Measurements from ENCODE around the gene TCAF2. TPM values are rescaled to one million over a fixed set of nuclear protein-coding genes. Genes with fewer than 3 reads are reported as not detected.
"Not testable (repeated sequence)": the region's sequence is repeated elsewhere in the genome, so short reads cannot be mapped to it uniquely, and the experiment has no call there.

TCAF2 gene
- total and polyA plus RNA-seq, 10 of the 15 experiments (the other 5 are each of a cell fraction or from before 2014, with no cell fraction given) = 0.55 to 15.5 (median 2.4) TPM

- DNase-seq (ENCODE audit: low read depth, low spot score); H3K79me2 ChIP-seq (ENCODE audit: control insufficient read depth, insufficient read depth, low read length); H3K4me3 ChIP-seq; SMC1A ChIA-PET (ENCODE audit: uncharacterized antibody, unreplicated experiment); H3K9ac ChIP-seq (ENCODE audit: control insufficient read depth, insufficient read depth, low read length); H3K4me1 ChIP-seq (ENCODE audit: control insufficient read depth, insufficient read depth, low read length); H4K20me1 ChIP-seq (ENCODE audit: control insufficient read depth, insufficient read depth); ATAC-seq; CTCF ChIA-PET; FAIRE-seq; H3K9me3 ChIP-seq (replicated peaks; ENCODE audit: control insufficient read depth, insufficient read depth, low read length); intact Hi-C loops (cut with micrococcal nuclease; ENCODE audit: unreplicated experiment); POLR2A ChIA-PET; BruUV-seq (replicated peaks); H3K27me3 ChIP-seq (replicated peaks in 1 of 2; ENCODE audit: control insufficient read depth in 2 of 2, insufficient read depth in 2 of 2, low read length in 1 of 2); H3K36me3 ChIP-seq (ENCODE audit: control insufficient read depth in 2 of 2, insufficient read depth in 2 of 2, low read length in 1 of 2); H2AFZ ChIP-seq (ENCODE audit: control insufficient read depth, low read depth, low read length); H3K4me2 ChIP-seq (ENCODE audit: control insufficient read depth, insufficient read depth); RAD21 ChIA-PET (ENCODE audit: unreplicated experiment); H3K27ac ChIP-seq (ENCODE audit: control insufficient read depth, insufficient read depth); in situ Hi-C loops (cut with MboI): not testable (repeated sequence)
- WGBS (ENCODE audit: insufficient coverage, insufficient replicate concordance, low lambda C conversion rate, missing lambda C conversion rate) = no CpG with 5 or more reads among the region's 1 CpG
Observed at GRCh38 chr7:143617204-143617603, 3.6 kb upstream of the TCAF2 start.

GRCh38 chr7:143620058-143620457 lies 716 bp upstream of the TCAF2 start:
- H3K9me3 ChIP-seq (replicated peaks; ENCODE audit: control insufficient read depth, insufficient read depth, low read length); intact Hi-C loops (cut with micrococcal nuclease; ENCODE audit: unreplicated experiment); H3K27ac ChIP-seq (ENCODE audit: control insufficient read depth, insufficient read depth); RAD21 ChIA-PET (ENCODE audit: unreplicated experiment); in situ Hi-C loops (cut with MboI); POLR2A ChIA-PET; H3K4me3 ChIP-seq; H4K20me1 ChIP-seq (ENCODE audit: control insufficient read depth, insufficient read depth); H3K79me2 ChIP-seq (ENCODE audit: control insufficient read depth, insufficient read depth, low read length); H3K9ac ChIP-seq (ENCODE audit: control insufficient read depth, insufficient read depth, low read length); H3K4me2 ChIP-seq (ENCODE audit: control insufficient read depth, insufficient read depth); H2AFZ ChIP-seq (ENCODE audit: control insufficient read depth, low read depth, low read length); H3K27me3 ChIP-seq (replicated peaks in 1 of 2; ENCODE audit: control insufficient read depth in 2 of 2, insufficient read depth in 2 of 2, low read length in 1 of 2); H3K36me3 ChIP-seq (ENCODE audit: control insufficient read depth in 2 of 2, insufficient read depth in 2 of 2, low read length in 1 of 2); H3K4me1 ChIP-seq (ENCODE audit: control insufficient read depth, insufficient read depth, low read length); SMC1A ChIA-PET (ENCODE audit: uncharacterized antibody, unreplicated experiment); FAIRE-seq; BruUV-seq (replicated peaks); CTCF ChIA-PET; DNase-seq (ENCODE audit: low read depth, low spot score): not testable (repeated sequence)
- WGBS (ENCODE audit: insufficient coverage, insufficient replicate concordance, low lambda C conversion rate, missing lambda C conversion rate) = no CpG with 5 or more reads among the region's 23 CpGs
- ATAC-seq = peak; percentile 40

- H3K36me3 ChIP-seq (ENCODE audit: control insufficient read depth in 2 of 2, insufficient read depth in 2 of 2, low read length in 1 of 2); H3K27me3 ChIP-seq (replicated peaks in 1 of 2; ENCODE audit: control insufficient read depth in 2 of 2, insufficient read depth in 2 of 2, low read length in 1 of 2); in situ Hi-C loops (cut with MboI); H4K20me1 ChIP-seq (ENCODE audit: control insufficient read depth, insufficient read depth); SMC1A ChIA-PET (ENCODE audit: uncharacterized antibody, unreplicated experiment); H3K79me2 ChIP-seq (ENCODE audit: control insufficient read depth, insufficient read depth, low read length); DNase-seq (ENCODE audit: low read depth, low spot score); H3K4me1 ChIP-seq (ENCODE audit: control insufficient read depth, insufficient read depth, low read length); BruUV-seq (replicated peaks); H3K9ac ChIP-seq (ENCODE audit: control insufficient read depth, insufficient read depth, low read length); H3K9me3 ChIP-seq (replicated peaks; ENCODE audit: control insufficient read depth, insufficient read depth, low read length); POLR2A ChIA-PET; intact Hi-C loops (cut with micrococcal nuclease; ENCODE audit: unreplicated experiment); CTCF ChIA-PET; H3K4me2 ChIP-seq (ENCODE audit: control insufficient read depth, insufficient read depth); H3K4me3 ChIP-seq; FAIRE-seq; RAD21 ChIA-PET (ENCODE audit: unreplicated experiment); H2AFZ ChIP-seq (ENCODE audit: control insufficient read depth, low read depth, low read length); H3K27ac ChIP-seq (ENCODE audit: control insufficient read depth, insufficient read depth): not testable (repeated sequence)
- no CpG with 5 or more reads among the region's 16 CpGs for WGBS (ENCODE audit: insufficient coverage, insufficient replicate concordance, low lambda C conversion rate, missing lambda C conversion rate)
- peak; percentile 58 for ATAC-seq
Observed at GRCh38 chr7:143621175-143621574, 401 bp downstream of the TCAF2 start.

GRCh38 chr7:143622130-143622529 lies 1.4 kb downstream of the TCAF2 start:
- H3K27me3 ChIP-seq (replicated peaks in 1 of 2; ENCODE audit: control insufficient read depth in 2 of 2, insufficient read depth in 2 of 2, low read length in 1 of 2); H3K79me2 ChIP-seq (ENCODE audit: control insufficient read depth, insufficient read depth, low read length); CTCF ChIA-PET; H3K4me2 ChIP-seq (ENCODE audit: control insufficient read depth, insufficient read depth); SMC1A ChIA-PET (ENCODE audit: uncharacterized antibody, unreplicated experiment); H3K4me3 ChIP-seq; intact Hi-C loops (cut with micrococcal nuclease; ENCODE audit: unreplicated experiment); H3K4me1 ChIP-seq (ENCODE audit: control insufficient read depth, insufficient read depth, low read length); POLR2A ChIA-PET; DNase-seq (ENCODE audit: low read depth, low spot score); H2AFZ ChIP-seq (ENCODE audit: control insufficient read depth, low read depth, low read length); H3K36me3 ChIP-seq (ENCODE audit: control insufficient read depth in 2 of 2, insufficient read depth in 2 of 2, low read length in 1 of 2); H3K27ac ChIP-seq (ENCODE audit: control insufficient read depth, insufficient read depth); H4K20me1 ChIP-seq (ENCODE audit: control insufficient read depth, insufficient read depth); H3K9me3 ChIP-seq (replicated peaks; ENCODE audit: control insufficient read depth, insufficient read depth, low read length); in situ Hi-C loops (cut with MboI); BruUV-seq (replicated peaks); FAIRE-seq; H3K9ac ChIP-seq (ENCODE audit: control insufficient read depth, insufficient read depth, low read length); RAD21 ChIA-PET (ENCODE audit: unreplicated experiment): not testable (repeated sequence)
- ATAC-seq = peak; percentile 51
- no CpG with 5 or more reads among the region's 17 CpGs for WGBS (ENCODE audit: insufficient coverage, insufficient replicate concordance, low lambda C conversion rate, missing lambda C conversion rate)

All from GM12878 (cell line).